GM12872 (cell line): ENCODE results near the gene BLID.

Experiments
- CTCF ChIP-seq: IDR thresholded peaks from 3 replicates; pipeline ENCODE4 v1.5.1; 2011; ENCODE audit warnings: low read depth, mild to moderate bottlenecking, low read length, moderate library complexity; ENCODE audit not compliant: insufficient read depth

Gene BLID

GRCh38 chr11:122104341-122104740 is 11.7 kb downstream of the BLID start:
- no peak for TF ChIP-seq CTCF

GRCh38 chr11:122103726-122104125 is 12.3 kb downstream of the BLID start:
- no peak for TF ChIP-seq CTCF

GRCh38 chr11:122103321-122103720 is 12.7 kb downstream of the BLID start:
- TF ChIP-seq CTCF = no peak

- no peak for TF ChIP-seq CTCF
These were observed 13.6 kb downstream of the BLID start for GRCh38 chr11:122102426-122102825.

- TF ChIP-seq CTCF = no peak
These were observed 14.3 kb downstream of the BLID start for GRCh38 chr11:122101625-122102291.

- TF ChIP-seq CTCF = no peak
These were observed 15.3 kb downstream of the BLID start for GRCh38 chr11:122100756-122101080.

GRCh38 chr11:122100037-122100755 is 15.8 kb downstream of the BLID start:
- TF ChIP-seq CTCF = no peak
